DND-41 (cell line): ENCODE measurements around the gene DYSF.

Experiments used
- ATAC-seq: fragments of 200-7000 bp; cut with Tn5 transposase; 3 replicates; pipeline ENCODE4 v1.9.1; 2021; ENCODE audit warnings: low read depth; ENCODE audit not compliant: insufficient read depth
- DNase-seq: peaks from one replicate; pipeline ENCODE4 v3.0.0-alpha.2; 2020
- H2AFZ ChIP-seq: 2 replicates; pipeline ENCODE4 v1.6.0; 2012; ENCODE audit warnings: low read depth, low read length
- H3K27ac ChIP-seq: 2 replicates; pipeline ENCODE4 v1.5.1; 2012; ENCODE audit warnings: low read length, inconsistent platforms
- H3K27me3 ChIP-seq: fragments of 200-600 bp; sonication (generic); 2 replicates; pipeline ENCODE4 v1.6.0; 2012; ENCODE audit warnings: low read length, mild to moderate bottlenecking, inconsistent platforms; ENCODE audit not compliant: insufficient read depth, poor library complexity
- H3K36me3 ChIP-seq: 2 replicates; pipeline ENCODE4 v1.5.1; 2012; ENCODE audit warnings: low read length, inconsistent platforms; ENCODE audit not compliant: insufficient read depth
- H3K4me1 ChIP-seq: 2 replicates; pipeline ENCODE4 v1.5.1; 2012; ENCODE audit warnings: mild to moderate bottlenecking, low read length; ENCODE audit not compliant: insufficient read depth
- H3K4me2 ChIP-seq: 2 replicates; pipeline ENCODE4 v1.6.0; 2012; ENCODE audit warnings: mild to moderate bottlenecking, moderate library complexity, low read length, inconsistent platforms; ENCODE audit not compliant: insufficient read depth
- H3K4me3 ChIP-seq, 2 experiments: fragments of 200-600 bp in 1 of 2; shearing (Covaris generic) in 1 of 2; 2 replicates each; pipeline ENCODE4 v1.5.1; 2012 to 2016; ENCODE audit warnings: inconsistent platforms in 2 of 2, low read length in 2 of 2, mild to moderate bottlenecking in 2 of 2, low read depth in 1 of 2, moderate library complexity in 1 of 2
- H3K79me2 ChIP-seq: 2 replicates; pipeline ENCODE4 v1.6.0; 2012; ENCODE audit warnings: low read length, inconsistent platforms; ENCODE audit not compliant: insufficient read depth
- H3K9ac ChIP-seq: 2 replicates; pipeline ENCODE4 v1.6.0; 2012; ENCODE audit warnings: low read depth, mild to moderate bottlenecking, inconsistent platforms, low read length, moderate library complexity
- H3K9me3 ChIP-seq: 2 replicates; pipeline ENCODE4 v1.5.1; 2012; ENCODE audit warnings: low read length, moderate library complexity, mild to moderate bottlenecking, inconsistent platforms; ENCODE audit not compliant: insufficient read depth, severe bottlenecking
- H4K20me1 ChIP-seq: 2 replicates; pipeline ENCODE4 v1.6.0; 2012; ENCODE audit warnings: low read length; ENCODE audit not compliant: insufficient read depth
- CTCF ChIP-seq: IDR thresholded peaks from 2 replicates; pipeline ENCODE4 v1.5.1; 2012; ENCODE audit warnings: borderline replicate concordance, low read length, moderate library complexity, mild to moderate bottlenecking; ENCODE audit not compliant: poor library complexity, severe bottlenecking; ENCODE audit errors: extremely low read depth
- EZH2 ChIP-seq: IDR thresholded peaks from 3 replicates; pipeline ENCODE4 v1.6.1; 2012; ENCODE audit warnings: borderline replicate concordance, low read depth, mild to moderate bottlenecking, moderate library complexity, low read length, inconsistent platforms; ENCODE audit not compliant: severe bottlenecking

DYSF gene

GRCh38 chr2:71679491-71679890, 226.1 kb downstream of the DYSF start:
- no peaks in the 10 kb centered on the region for H4K20me1 ChIP-seq
- ATAC-seq (no peak), DNase-seq (no peak)
- no peak overlapping the region for H3K4me3 ChIP-seq
- peaks cover 7% of the 10 kb centered on the region for H3K27me3 ChIP-seq
- H3K9ac ChIP-seq: no peak overlapping the region
- H3K79me2 ChIP-seq: no peaks in the 10 kb centered on the region
- no peak overlapping the region for H3K27ac ChIP-seq
- TF ChIP-seq CTCF: no peak
- TF ChIP-seq EZH2: no peak
- H3K4me2 ChIP-seq: no peak overlapping the region
- no peaks in the 10 kb centered on the region for H3K4me1 ChIP-seq
- no peak overlapping the region for H2AFZ ChIP-seq
- H3K9me3 ChIP-seq: no peaks in the 10 kb centered on the region
- no peaks in the 10 kb centered on the region for H3K36me3 ChIP-seq

- Histone ChIP-seq H3K4me2 (no peak overlapping the region), H3K9me3 (no peaks in the 10 kb centered on the region), H3K4me3 (no peak overlapping the region), H3K9ac (no peak overlapping the region), H3K79me2 (no peaks in the 10 kb centered on the region), H2AFZ (no peak overlapping the region), H4K20me1 (no peaks in the 10 kb centered on the region), H3K27me3 (peaks cover 7% of the 10 kb centered on the region), H3K36me3 (no peaks in the 10 kb centered on the region), H3K4me1 (no peaks in the 10 kb centered on the region), H3K27ac (no peak overlapping the region)
- TF ChIP-seq EZH2 (no peak), CTCF (no peak)
- DNase-seq (no peak), ATAC-seq (no peak)
Measured at GRCh38 chr2:71680925-71681324, 227.6 kb downstream of the DYSF start.

GRCh38 chr2:71681626-71682025, 228.3 kb downstream of the DYSF start:
- no peak for ATAC-seq
- H3K9me3 ChIP-seq: no peaks in the 10 kb centered on the region

More at GRCh38 chr2:71681626-71682025, 228.3 kb downstream of the DYSF start:
- H3K9ac ChIP-seq: no peak overlapping the region
- no peaks in the 10 kb centered on the region for H3K4me1 ChIP-seq
- H3K27me3 ChIP-seq: peaks cover 7% of the 10 kb centered on the region
- H3K79me2 ChIP-seq: no peaks in the 10 kb centered on the region
- H3K36me3 ChIP-seq: no peaks in the 10 kb centered on the region
- no peak overlapping the region for H3K27ac ChIP-seq
- no peak overlapping the region for H3K4me3 ChIP-seq
- H4K20me1 ChIP-seq: no peaks in the 10 kb centered on the region
- TF ChIP-seq EZH2 (no peak), CTCF (no peak)
- no peak for DNase-seq
- H2AFZ ChIP-seq: no peak overlapping the region
- no peak overlapping the region for H3K4me2 ChIP-seq
